HG03039 (cell line): ENCODE results near the gene TTC9.
"Not testable (repeated sequence)": the region's sequence is repeated elsewhere in the genome, so short reads cannot be mapped to it uniquely, and the experiment has no call there.

Experiments
- ATAC-seq: cut with Tn5 transposase; IDR thresholded peaks from one replicate; pipeline ENCODE4 v1.9.1; 2021; ENCODE audit warnings: mild to moderate bottlenecking, moderate library complexity; ENCODE audit not compliant: unreplicated experiment

Gene TTC9

DNA sequence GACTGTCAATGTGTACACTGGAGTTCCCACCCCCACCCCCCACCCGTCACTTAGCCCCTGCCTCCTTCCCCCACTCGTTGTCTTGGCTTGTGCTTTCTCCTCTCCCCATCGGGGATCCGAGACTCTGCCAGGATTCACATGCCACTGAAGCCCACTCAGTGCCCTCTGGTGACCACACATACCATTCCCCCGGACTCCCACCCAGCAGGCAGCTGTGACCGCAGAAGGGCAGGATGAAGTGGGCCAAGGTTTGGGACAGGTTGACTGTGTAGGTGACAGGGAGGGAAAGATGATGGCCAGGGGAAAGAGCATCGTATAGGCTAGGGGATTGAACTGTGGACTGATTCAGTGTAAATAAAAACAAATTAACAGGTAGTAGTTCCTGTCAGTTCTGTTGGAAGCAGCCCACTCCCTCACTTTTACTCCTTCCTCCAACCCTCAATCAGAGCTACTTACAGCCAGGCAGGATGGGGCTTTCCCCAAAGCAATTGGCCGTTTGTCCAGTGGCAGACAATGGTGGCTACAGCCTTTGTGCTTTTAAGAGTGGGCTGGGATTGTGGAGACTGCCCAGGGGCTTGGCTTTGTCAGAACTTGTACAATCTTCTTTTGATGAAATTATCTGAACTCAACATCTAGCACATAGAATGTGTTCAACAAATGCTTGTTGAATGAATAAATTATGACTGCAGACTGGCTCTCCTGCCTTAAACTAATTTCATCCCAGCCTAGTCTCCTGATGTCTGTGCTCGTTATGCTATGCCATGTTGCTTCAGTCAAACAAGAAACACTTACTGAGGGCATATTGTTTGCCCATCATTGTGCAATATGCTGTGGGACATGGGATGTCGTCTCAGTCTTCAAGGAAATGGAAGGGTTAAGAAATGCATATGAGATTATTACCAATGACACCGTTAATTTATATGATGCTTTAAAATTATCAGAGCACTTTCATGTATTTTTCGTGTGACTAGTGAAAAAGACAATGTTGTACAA lies 30.2 kb downstream of the TTC9 start:
- no peak for ATAC-seq

DNA sequence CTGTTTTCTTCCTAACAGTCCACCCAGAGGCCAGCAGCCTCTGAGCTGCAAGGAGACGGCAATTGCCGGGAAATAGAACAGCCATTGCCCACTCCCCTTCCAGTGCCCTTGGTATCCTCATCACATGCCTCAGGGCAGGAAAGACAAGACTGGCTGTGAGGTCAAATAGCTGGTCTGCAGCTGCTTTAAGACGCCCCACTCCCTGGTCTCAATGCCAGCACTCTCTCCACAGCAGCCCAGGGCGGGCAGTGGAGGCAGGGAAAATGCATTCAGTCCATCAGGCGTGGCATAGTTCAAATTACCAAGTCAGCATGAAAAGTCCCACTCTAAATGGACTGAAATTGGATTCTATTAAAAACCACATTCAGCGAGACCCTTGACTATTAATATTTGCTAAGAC lies 35.6 kb downstream of the TTC9 start:
- ATAC-seq, result no peak

DNA sequence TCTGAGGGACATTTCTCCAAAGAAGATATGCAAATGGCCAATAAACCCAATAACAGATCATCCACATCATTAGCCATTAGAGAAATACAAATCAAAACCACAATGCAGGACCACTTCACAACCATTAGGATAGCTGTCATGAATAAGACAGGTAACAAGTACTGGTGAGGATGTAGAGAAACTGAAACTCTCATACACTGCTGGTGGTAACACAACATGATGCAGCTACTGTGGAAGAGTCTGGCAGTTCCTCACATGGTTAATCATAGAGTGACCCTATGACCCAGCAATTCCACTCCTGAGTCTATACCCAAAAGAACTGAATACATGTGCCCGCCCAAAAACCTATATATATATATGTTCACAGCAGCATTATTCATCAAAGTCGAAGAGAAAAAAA lies 39.0 kb downstream of the TTC9 start:
- no peak for ATAC-seq

DNA sequence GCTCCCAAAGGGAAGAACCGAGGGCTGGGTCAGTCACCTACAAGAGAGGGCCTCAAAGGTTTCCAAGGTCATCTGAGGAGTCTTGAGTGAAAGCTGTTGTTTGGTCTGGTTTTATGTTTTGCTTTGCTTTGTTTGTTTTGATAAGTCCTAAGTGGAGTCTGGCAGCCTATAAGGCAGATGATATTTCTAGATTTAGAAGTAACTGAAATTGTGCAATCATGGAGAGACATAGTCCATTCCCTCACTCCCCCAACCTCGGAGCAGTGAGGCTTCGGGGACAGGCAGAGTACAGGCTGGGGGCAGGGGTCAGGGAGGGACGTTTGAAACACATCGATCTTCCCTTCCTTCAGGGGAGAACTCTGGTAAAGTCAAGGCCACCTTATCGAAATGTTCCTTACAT lies 42.3 kb downstream of the TTC9 start:
- no peak for ATAC-seq

DNA sequence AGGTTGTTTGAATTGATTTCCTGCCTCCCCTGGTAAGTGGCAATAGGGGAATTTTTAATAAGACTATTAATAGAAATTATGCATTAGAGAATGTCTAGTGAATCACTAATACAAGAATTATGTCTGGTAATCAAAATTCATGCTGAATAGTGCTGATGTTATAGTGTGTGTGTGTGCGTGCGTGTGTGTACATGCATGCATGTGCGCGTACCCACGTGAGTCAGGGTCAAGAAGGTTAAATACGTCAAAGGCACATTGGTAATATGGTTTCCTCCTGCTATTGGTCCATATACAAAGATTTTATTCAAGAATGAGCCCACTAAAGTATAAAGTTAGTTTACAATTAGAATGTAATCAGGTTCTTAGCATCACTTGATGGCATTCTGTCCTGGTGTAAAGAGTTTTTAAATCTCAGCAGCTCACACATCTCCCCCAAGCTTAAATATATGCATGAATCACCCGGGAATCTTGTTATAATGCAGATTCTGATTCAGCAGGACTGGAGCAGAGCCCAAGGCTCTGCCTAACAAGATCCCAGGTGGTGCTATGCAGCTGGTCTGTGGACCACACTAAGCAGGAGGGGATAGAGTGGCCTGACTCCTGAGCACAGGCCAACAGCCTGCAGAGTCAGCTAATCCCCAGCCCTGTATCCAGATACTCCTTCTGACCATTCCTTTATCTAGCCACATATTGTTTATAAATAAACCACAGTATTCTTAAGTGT lies 43.9 kb downstream of the TTC9 start:
- ATAC-seq, result no peak

DNA sequence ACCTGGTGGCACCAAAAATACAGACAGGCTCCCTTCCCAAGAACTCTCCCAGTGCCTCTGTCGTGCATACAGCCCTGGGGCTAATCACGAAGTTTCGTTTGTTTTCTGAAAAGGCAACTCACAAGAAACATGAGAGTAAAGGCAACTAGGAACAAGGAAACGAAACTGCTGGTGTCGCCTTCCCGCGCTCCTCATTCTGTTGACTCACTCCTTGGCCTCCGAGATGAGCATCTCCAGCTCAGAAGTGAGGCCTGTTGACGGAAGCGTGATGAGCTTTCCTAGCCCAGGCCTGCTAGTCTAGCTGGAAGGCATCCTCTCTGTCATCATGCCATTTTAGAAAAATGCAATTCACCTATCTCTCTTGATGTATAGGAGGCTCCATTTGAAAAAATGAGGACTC lies 50.5 kb downstream of the TTC9 start:
- ATAC-seq, result no peak

DNA sequence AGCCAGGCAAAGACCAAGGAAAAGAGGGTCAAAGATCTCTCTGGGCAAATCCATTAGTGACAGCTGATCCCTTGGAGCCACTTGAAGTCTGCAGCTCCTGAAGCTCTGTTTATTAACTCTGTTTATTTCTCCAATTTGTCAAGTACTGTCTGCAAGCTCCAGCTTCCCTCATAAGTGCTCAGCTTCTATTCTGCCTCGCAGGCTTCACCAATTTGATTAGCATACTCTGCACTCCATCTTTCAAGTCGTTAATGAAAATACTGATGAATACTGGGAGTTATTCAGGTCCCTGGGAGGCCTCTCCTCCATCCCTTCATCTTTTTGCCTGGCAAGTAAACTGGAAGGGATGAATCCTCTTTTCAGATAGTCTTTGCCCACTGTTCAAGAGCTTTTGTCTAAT lies 54.3 kb downstream of the TTC9 start:
- no peak for ATAC-seq

DNA sequence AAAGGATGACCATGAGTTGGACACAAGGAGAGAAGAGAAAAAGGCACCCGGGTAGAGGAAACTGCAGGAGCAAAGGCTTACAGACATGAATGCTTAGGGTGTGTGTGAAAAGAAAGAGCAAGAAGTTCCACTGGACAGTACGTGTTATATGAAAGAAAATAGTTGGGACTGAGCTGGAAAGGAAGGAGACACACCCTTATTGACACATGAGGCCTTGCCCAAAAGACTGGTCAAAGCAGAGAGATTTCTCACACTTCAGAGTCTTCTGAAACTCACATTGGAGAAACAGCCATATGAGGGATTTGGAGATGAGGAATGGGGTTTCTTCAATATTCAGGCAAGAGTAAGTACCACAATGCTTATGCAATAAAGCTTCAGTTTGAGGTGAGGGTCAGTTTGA lies 56.0 kb downstream of the TTC9 start:
- ATAC-seq, result no peak

DNA sequence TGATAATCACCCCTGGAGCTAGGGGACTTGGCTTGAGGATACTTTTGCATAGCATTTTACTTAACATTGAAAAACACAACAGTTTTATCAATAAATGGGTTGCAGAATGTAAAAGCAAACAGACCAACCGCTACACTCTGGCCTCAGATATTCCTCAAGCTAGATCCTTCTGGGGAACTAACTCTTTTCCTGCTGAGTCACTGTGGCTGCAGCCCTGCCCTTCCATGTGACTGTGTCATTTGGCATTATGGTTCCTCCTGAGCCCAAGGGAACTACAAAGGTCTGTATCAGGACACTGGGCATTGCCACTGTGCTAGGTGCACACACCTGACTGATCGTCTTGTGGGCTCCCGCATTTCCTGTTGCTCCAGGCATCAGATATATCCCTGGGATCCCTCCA lies 56.6 kb downstream of the TTC9 start:
- no peak for ATAC-seq

DNA sequence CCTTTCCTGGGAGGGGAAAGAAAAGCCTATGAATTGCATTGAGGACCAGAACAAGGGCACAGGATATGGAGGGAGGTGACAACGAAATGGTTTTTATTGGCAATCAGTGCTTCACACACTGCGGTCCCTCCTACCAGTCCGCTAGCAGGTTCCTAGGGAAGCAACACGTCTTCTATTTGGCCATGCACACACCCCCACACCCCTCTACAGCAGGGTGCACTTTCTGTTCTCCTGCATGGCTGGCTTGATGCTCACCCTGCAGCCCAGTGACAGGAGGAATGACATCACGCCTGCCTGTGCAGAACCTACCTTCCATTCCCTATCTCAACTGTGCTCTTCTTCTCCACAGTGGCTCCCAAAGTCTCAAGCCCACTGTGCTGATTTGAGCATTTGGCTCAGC lies 57.9 kb downstream of the TTC9 start:
- ATAC-seq, result no peak

DNA sequence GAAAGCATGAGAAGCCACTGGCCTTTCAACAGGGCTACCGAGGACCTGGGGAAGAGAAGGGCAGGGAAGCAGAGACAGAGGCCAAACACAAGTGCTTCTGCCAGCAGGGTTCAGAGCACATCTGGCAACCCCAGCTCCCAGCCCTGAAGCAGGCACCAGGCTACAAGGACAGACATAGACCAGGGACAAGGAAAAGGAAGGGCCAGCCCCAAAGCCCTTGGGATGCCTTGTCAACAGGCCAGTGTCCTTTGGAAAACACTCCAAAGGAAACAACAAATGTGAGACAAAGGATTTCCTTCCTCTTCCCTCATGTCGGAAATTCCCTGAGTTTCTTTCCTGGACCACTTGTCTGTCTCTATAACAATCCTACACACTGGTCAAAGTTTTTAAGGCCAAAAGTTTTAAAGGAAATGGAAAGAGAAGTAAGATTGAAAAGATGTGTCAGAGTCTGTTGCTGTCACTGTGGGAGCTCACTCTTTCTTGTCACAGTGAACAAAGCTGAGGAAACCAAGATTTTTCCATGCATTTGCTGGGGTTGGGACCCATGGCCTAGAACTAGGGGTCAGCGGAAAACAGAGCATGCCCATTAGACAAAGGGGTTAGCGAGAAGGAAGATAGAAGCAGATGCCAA lies 59.4 kb downstream of the TTC9 start:
- no peak for ATAC-seq

DNA sequence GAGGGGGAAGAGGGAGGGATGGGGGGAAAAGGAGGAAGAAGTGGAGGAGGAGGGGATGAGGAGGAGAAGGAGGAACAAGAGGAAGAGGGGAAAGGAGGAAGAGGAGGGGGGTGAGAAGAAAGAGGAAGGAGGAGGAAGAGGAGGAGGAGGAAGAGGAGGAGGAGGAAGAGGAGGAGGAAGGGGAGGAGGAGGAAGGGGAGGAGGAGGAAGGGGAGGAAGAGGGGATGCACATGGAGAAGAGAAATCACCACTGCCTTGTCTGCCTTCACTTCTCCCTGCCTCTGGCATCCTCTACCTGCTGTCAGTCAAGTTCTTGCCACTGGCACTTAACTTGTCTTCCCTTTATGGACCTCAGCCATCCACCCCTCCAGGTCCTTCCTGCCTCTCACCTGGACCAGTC lies 59.9 kb downstream of the TTC9 start:
- ATAC-seq, result no peak

DNA sequence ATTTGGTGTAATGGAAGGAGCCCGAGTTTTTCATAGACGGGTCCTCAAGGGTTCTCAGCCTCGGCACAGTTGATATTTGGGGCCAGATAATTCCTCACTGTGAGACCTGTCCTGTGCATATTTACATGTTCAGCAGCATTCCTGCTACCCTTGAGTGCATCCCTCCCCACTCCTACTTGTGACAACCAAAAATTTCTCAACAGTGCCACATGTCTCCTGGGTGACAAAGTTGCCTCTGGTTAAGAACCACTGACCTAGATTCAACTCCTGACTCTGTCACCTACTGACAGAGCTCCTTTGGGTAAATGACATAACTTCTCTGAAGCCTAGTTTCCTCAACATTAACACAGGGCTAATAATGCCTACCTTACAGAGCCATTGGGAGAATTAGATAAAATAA lies 60.4 kb downstream of the TTC9 start:
- no peak for ATAC-seq

DNA sequence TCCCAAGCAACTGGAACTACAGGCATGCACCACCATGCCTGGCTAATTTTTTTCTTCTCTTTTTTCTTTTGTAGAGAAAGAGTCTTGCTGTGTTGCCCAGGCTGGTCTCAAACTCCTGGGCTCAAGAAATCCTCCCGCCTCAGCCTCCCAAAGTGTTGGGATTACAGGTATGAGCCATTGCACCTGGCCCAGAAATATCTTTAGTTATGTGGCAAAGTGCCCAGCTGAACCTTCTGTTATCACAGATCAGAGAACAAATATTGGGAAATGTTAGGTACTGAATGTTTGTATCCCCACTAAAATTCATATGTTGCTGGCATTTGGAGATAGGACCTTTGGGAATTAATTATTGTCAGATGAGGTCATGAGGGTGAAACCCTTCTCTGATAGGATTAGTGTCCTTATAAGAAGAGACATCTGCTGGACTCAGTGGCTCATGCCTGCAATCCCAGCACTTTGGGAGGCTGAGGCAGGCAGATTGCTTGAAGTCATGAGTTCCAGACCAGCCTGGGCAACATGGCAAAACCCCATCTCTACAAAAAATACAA lies 62.0 kb downstream of the TTC9 start:
- not testable (repeated sequence) for ATAC-seq

DNA sequence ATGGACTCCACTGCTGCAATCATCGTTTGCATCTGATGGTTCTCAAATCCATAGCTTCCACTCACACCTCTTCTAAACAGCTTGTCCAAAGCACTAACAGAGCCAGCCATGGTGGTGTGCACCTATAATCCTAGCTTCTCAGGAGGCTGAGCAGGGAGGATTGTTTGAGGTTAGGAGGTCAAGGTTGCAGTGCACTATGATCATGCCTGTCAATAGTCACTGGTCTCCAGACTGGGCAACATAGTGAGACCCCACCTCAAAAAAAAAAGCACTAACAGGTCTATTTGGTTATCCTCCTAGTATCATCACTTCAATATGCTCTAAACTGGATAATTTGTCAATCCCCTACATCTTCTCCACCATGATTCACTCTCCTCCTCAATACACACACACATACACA lies 63.2 kb downstream of the TTC9 start:
- ATAC-seq, result no peak

DNA sequence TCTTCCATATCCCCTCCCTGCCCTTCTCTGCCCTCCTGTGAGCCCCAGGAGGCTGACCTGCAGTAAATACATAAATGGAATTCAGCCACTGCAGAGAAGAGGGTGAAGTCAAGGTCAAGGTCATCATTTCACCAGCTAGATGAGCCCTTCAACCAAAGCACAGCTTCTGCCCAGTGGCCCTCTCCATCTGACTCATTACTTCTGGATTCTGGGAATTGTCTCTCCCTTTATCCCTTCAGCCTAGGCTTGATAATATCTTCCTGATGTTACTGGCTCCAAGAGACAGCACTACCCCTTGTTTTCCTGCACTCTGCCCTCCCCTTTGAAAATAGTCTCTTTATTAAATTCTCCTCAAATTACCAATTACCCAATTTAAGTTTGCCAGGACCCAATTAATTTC lies 64.5 kb downstream of the TTC9 start:
- ATAC-seq, result no peak

DNA sequence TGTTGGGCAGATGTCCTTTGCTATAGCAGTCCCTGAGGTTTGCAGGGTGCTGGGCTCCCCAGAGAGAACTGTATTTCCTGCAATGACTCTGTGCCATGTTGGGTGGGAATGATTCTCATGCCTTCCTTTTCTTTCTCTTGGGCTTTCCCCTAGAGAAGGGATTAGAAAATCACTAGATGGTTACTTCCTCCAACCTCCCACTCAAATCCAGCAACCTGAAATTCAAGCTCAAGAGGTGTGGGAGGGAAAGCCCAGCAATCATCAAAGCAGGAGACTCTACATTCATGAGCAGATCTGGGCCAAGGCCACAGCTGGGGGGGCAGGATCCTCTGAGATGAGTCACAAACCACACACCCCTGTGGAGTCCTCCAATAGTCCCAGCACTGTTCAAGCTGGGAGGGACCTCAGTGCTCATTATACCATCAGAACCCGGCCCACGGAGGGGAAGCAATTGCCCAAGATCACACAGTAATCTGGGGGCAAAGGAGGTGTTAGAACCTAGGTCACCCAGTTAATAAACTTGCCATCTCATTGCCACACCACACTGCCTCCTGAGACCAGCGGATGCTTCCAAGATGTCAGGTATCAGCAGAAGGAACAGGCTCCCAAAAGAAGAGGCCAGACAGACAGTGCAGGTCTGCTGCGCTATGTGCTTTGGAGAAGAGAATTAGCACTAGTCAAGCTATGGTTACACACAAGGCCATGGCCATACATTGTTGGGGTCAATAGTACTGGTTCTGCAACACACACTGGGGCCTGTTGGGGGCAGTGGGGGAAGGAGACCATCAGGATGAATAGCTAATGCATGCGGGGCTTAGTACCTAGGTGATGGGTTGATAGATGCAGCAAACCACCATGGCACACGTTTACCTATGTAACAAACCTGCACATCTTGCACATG lies 65.7 kb downstream of the TTC9 start:
- peak; percentile 85 for ATAC-seq

DNA sequence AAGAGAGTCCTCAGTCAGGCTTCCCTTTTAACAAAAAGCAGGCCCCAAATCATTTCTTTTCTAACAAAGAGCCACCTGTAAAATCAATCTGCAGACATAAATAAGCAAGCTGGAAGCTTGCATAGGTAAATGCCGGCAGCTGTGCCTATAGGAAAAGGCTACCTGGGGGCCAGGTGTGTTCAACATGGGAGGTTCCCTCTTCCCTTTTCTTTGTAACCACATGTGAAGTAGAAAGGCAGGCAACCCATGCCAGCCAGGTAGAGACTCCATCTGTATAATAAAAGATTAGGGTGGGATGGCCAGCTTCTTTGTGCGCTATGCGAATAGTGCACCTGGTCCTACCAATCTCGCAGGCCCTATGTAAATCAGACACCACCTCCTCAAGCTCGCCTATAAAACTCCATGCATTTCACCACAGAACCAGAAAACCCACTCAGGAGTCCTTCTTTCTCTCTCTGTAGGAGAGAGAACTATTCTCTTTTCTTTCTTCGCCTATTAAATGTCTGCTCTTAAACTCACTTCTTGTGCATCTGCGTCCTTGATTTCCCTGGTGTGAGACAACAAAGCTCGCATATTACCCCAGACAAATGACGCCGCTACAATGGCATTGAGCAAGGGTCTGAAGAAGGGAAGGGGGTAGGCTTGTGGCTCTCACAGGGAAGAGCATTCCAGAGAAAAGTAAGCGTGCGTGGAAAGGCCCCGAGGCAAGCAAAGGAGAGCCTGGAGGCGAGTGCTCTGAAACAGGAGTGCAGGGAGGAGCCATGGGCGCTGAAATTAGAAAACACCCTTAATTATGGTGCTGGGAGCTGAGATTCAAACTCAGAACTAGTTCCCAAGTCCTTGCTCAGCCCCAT lies 67.2 kb downstream of the TTC9 start:
- ATAC-seq, result no peak

DNA sequence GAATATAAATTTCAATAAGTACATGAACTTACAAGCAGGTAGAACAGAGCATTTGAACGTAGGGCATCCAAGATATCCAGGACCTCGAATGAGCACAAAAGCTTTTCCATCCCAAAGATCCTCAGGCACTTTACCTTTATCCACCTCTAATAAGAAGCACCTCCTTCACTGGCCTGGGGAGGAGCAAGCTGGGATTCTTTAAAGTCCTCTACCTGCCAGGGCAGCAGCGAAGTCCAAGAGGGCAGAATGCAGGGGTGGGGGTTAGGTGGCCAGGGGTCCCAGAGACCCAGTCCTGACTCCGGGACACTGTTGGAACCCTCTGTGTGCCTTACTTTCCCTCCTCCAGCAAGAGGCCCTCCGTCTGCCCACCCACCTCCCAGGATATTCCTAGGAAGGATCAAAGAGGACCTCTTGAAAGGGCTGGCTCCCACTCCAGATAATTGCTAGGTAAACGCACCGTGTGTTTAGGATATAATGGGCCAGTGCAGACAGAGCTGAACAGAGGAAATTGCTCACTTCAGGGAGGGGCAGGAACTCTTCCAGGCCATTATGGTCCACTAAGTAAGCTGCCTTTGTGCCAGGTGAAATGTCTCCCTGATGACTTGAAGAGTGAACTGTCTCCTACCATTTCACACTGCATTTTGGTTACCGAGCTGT lies 68.1 kb downstream of the TTC9 start:
- ATAC-seq, result no peak
